Measurements from ENCODE around the gene ZC3H18. TPM values are rescaled to one million over a fixed set of nuclear protein-coding genes. Genes with fewer than 3 reads are reported as not detected.
A peak's percentile ranks its signal among the peaks of the same experiment; 100 is the strongest.

Gene ZC3H18
- total RNA-seq, 2 donors from 2014 or later, result 7.9 to 10.0 TPM

- Histone ChIP-seq H3K27me3 (no peaks in the 10 kb centered on the region), H3K9me3 (no peaks in the 10 kb centered on the region), H3K4me3 (no peak overlapping the region), H3K27ac (no peak overlapping the region), H3K36me3 (peaks cover 31% of the 10 kb centered on the region), H3K4me1 (peaks cover 0 to 22% of the 10 kb centered on the region in 2 donors)
- no peak for TF ChIP-seq CTCF (IDR thresholded peaks at IDR 0.05)
- DNase-seq (ENCODE audit: low spot score), result no peak
These were observed 26.3 kb downstream of the ZC3H18 start for GRCh38 chr16:88596483-88596882.

GRCh38 chr16:88597856-88598491 lies 27.8 kb downstream of the ZC3H18 start:
- H3K27me3 ChIP-seq, result no peaks in the 10 kb centered on the region
- H3K4me3 ChIP-seq, result no peak overlapping the region
- DNase-seq (ENCODE audit: low spot score), result no peak
- no peak for TF ChIP-seq CTCF (IDR thresholded peaks at IDR 0.05)
- no peaks in the 10 kb centered on the region for H3K9me3 ChIP-seq
- peaks cover 0 to 22% of the 10 kb centered on the region in 2 donors for H3K4me1 ChIP-seq
- H3K36me3 ChIP-seq, result peaks cover 42% of the 10 kb centered on the region
- H3K27ac ChIP-seq, result peak overlapping the region; percentile 27 to 70

GRCh38 chr16:88599092-88599733 lies 29.0 kb downstream of the ZC3H18 start:
- no peak for TF ChIP-seq CTCF (IDR thresholded peaks at IDR 0.05)
- Histone ChIP-seq H3K4me3 (no peak overlapping the region), H3K9me3 (no peaks in the 10 kb centered on the region), H3K4me1 (peaks cover 0 to 22% of the 10 kb centered on the region in 2 donors), H3K27me3 (no peaks in the 10 kb centered on the region), H3K36me3 (peaks cover 42% of the 10 kb centered on the region), H3K27ac (peak overlapping the region; percentile 70 to 76)
- peak; percentile 89 for DNase-seq (ENCODE audit: low spot score)

GRCh38 chr16:88599825-88600538 lies 29.8 kb downstream of the ZC3H18 start:
- Histone ChIP-seq H3K27ac (peak overlapping the region; percentile 70 to 76), H3K4me3 (no peak overlapping the region), H3K36me3 (peaks cover 46% of the 10 kb centered on the region), H3K9me3 (no peaks in the 10 kb centered on the region), H3K4me1 (peaks cover 0 to 15% of the 10 kb centered on the region in 2 donors), H3K27me3 (no peaks in the 10 kb centered on the region)
- no peak for TF ChIP-seq CTCF (IDR thresholded peaks at IDR 0.05)
- DNase-seq (ENCODE audit: low spot score), result peak; percentile 70

- Histone ChIP-seq H3K27ac (peak overlapping the region; percentile 70 to 76), H3K4me1 (peaks cover 0 to 14% of the 10 kb centered on the region in 2 donors), H3K4me3 (no peak overlapping the region), H3K27me3 (no peaks in the 10 kb centered on the region), H3K36me3 (peaks cover 48% of the 10 kb centered on the region), H3K9me3 (no peaks in the 10 kb centered on the region)
- DNase-seq (ENCODE audit: low spot score), result no peak
- no peak for TF ChIP-seq CTCF (IDR thresholded peaks at IDR 0.05)
These were observed 30.3 kb downstream of the ZC3H18 start for GRCh38 chr16:88600539-88600896.

Data from right atrium auricular region (tissue), 2 donors.